GM23248 (cell line): ENCODE results near the gene ALDH1L1. TPM values are rescaled to one million over a fixed set of nuclear protein-coding genes. Genes with fewer than 3 reads are reported as not detected.
A peak's percentile ranks its signal among the peaks of the same experiment; 100 is the strongest.

Experiments
- DNase-seq: peaks from one replicate; pipeline ENCODE4 v3.0.0-alpha.2; 2015
- H2AFZ ChIP-seq: fragments of 200-600 bp; sonication (generic); 2 replicates; pipeline ENCODE4 v1.6.1; 2016; ENCODE audit warnings: antibody characterized with exemption
- H3F3A ChIP-seq: fragments of 200-600 bp; sonication (generic); 2 replicates; pipeline ENCODE4 v1.6.1; 2016; ENCODE audit warnings: mild to moderate bottlenecking, antibody characterized with exemption, mixed run types; ENCODE audit not compliant: insufficient read depth
- H3K27ac ChIP-seq: fragments of 200-600 bp; sonication (generic); 2 replicates; pipeline ENCODE4 v1.5.1; 2016; ENCODE audit warnings: mild to moderate bottlenecking
- H3K27me3 ChIP-seq: fragments of 200-600 bp; sonication (generic); replicated peaks from 2 replicates; pipeline ENCODE4 v1.6.1; 2016; ENCODE audit warnings: mild to moderate bottlenecking; ENCODE audit not compliant: insufficient read depth
- H3K36me3 ChIP-seq: fragments of 200-600 bp; sonication (generic); 2 replicates; pipeline ENCODE4 v1.6.1; 2016; ENCODE audit warnings: low read depth, mild to moderate bottlenecking
- H3K4me1 ChIP-seq: fragments of 200-600 bp; sonication (generic); 2 replicates; pipeline ENCODE4 v1.6.1; 2016; ENCODE audit warnings: mild to moderate bottlenecking; ENCODE audit not compliant: insufficient read depth
- H3K4me2 ChIP-seq: fragments of 200-600 bp; sonication (generic); one replicate; pipeline ENCODE4 v1.6.1; 2016; ENCODE audit warnings: mild to moderate bottlenecking; ENCODE audit not compliant: unreplicated experiment
- H3K4me3 ChIP-seq: fragments of 200-600 bp; sonication (generic); 2 replicates; pipeline ENCODE4 v1.5.1; 2016; ENCODE audit warnings: mild to moderate bottlenecking
- H3K79me2 ChIP-seq: fragments of 200-600 bp; sonication (generic); 2 replicates; pipeline ENCODE4 v1.6.1; 2016; ENCODE audit warnings: mild to moderate bottlenecking; ENCODE audit not compliant: insufficient read depth
- H3K9ac ChIP-seq: fragments of 200-600 bp; sonication (generic); 2 replicates; pipeline ENCODE4 v1.6.1; 2016; ENCODE audit warnings: mild to moderate bottlenecking
- H3K9me2 ChIP-seq: fragments of 200-600 bp; sonication (generic); 2 replicates; pipeline ENCODE4 v1.6.1; 2016; ENCODE audit warnings: mixed run types, mild to moderate bottlenecking, moderate library complexity; ENCODE audit not compliant: insufficient read depth
- H3K9me3 ChIP-seq: fragments of 200-600 bp; sonication (generic); one replicate; pipeline ENCODE4 v1.6.1; 2017; ENCODE audit warnings: low read depth
- H4K20me1 ChIP-seq: fragments of 200-600 bp; sonication (generic); 2 replicates; pipeline ENCODE4 v1.6.0; 2016; ENCODE audit not compliant: insufficient read depth
- EZH2 ChIP-seq: fragments of 200-600 bp; sonication (generic); IDR thresholded peaks from 2 replicates; pipeline ENCODE4 v1.6.1; 2018; ENCODE audit warnings: antibody characterized with exemption, mild to moderate bottlenecking; ENCODE audit not compliant: insufficient read depth, poor library complexity, severe bottlenecking
- EZH2phosphoT487 ChIP-seq: fragments of 200-600 bp; sonication (generic); IDR thresholded peaks from 2 replicates; pipeline ENCODE4 v1.6.1; 2018; ENCODE audit warnings: antibody characterized with exemption, moderate library complexity, mild to moderate bottlenecking, low read depth; ENCODE audit not compliant: insufficient read depth
- WGBS, 2 experiments: methylation state at CpG; one replicate each; pipeline ENCODE4 v1.1.6; 2015 to 2017; ENCODE audit warnings: low lambda C conversion rate in 2 of 2, low coverage in 1 of 2; ENCODE audit errors: missing lambda C conversion rate in 2 of 2; 5-methylcytosine and 5-hydroxymethylcytosine counted together
- in situ Hi-C: fragments of 300-500 bp; cut with MboI; formaldehyde crosslinking; loops from 2 replicates; pipeline ENCODE4 v1.15.0; 2020
- polyA plus RNA-seq: library from polyadenylated mRNA; unstranded; fragments of >200 nt; fragmentation: Nextera tagmentation; extraction: Ambion mirVana; gene quantifications from 2 replicates; pipeline ENCODE4 v1.2.1, GENCODE V29; 2016
- total RNA-seq: library from RNA; depleted of rRNA; stranded (reverse); fragments of >200 nt; shearing (Covaris generic); gene quantifications from 2 replicates; pipeline ENCODE4 v1.2.3, GENCODE V29; 2014

Gene ALDH1L1
- total and polyA plus RNA-seq, 2 experiments from 2014 or later: not detected

DNA sequence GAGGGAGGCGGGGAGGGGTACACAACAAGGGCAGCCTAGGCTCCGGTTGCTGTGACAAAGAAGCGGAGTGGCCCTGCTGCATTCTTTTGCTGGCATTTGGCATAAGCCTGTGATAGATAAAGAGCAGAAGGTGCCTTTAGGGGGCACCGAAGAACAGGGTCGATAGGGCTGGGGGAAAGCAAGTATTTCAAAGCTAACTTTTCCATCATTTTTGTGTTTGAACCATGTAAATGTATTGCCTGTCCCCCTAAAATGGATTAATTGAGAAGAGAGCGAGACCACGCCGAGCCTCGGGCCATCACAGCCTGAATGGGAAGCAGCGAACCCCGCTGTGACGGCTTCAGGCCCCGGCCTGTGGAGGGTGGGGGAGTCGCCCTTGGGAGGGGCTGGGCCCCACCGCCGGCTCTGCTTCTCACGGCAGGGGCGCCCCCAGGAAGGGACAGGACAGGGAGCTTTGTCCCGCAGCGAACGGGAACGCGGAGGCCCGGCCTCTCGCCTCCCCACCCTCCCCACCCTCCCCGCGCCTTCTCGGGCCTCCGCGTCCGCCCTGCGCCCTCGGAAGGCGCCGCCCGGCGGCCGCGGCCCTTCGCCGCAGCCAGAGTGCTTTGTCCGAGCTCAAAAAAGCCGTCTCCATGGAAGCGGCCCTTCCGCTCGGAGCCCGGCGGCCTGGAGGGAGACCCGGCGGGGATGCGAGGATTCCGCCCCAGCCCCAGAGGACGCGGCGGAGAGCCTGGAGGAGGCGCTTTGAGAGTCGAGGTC is 32.4 kb upstream of the ALDH1L1 start:
- Histone ChIP-seq H2AFZ (peak overlapping the region; percentile 86), H3K4me1 (peaks cover 19% of the 10 kb centered on the region), H4K20me1 (no peaks in the 10 kb centered on the region), H3K4me3 (peak overlapping the region; percentile 64), H3K27ac (no peak overlapping the region), H3K27me3 (no peaks in the 10 kb centered on the region), H3F3A (peaks cover 4% of the 10 kb centered on the region; the same call in 1 of the 2 replicates), H3K36me3 (no peaks in the 10 kb centered on the region), H3K4me2 (peak overlapping the region; percentile 63), H3K79me2 (no peaks in the 10 kb centered on the region), H3K9me3 (no peaks in the 10 kb centered on the region), H3K9me2 (no peaks in the 10 kb centered on the region), H3K9ac (peak overlapping the region; percentile 65)
- peak; percentile 75 for DNase-seq
- 4 to 10% methylated on average over 19 to 57 of the region's 57 CpGs for WGBS, 2 experiments
- in situ Hi-C loops: no loop called here
- TF ChIP-seq EZH2phosphoT487: no peak
- no peak for TF ChIP-seq EZH2

DNA sequence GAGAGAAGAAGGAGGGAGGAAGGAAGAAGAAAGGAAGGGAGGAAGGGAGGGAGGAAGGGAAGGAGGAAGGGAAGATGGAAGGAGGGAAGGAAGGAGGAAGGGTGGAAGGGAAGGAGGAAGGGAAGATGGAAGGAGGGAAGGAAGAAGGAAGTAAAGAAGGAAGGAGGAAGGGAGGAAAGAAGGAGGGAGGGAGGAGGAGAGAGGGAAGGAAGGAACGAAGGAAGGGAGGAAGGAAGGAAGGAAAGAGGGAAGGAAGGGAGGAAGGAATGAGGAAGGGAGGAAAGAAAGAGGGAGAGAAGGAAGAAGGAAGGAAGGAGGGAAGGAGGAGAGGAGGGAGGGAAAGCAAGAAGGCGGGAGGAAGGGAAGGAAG is 31.8 kb upstream of the ALDH1L1 start:
- TF ChIP-seq EZH2phosphoT487 (no peak), EZH2 (no peak)
- 72 to 75% methylated on average over 1 to 2 of the region's 2 CpGs for WGBS, 2 experiments
- Histone ChIP-seq H3K4me2 (peak overlapping the region; percentile 63), H3K9me3 (no peaks in the 10 kb centered on the region), H3K27ac (no peak overlapping the region), H3K27me3 (no peaks in the 10 kb centered on the region), H4K20me1 (no peaks in the 10 kb centered on the region), H3K4me3 (no peak overlapping the region), H3K36me3 (no peaks in the 10 kb centered on the region), H3K9me2 (no peaks in the 10 kb centered on the region), H3F3A (peaks cover 4% of the 10 kb centered on the region; the same call in 1 of the 2 replicates), H2AFZ (peak overlapping the region; percentile 86), H3K4me1 (peaks cover 18% of the 10 kb centered on the region), H3K79me2 (no peaks in the 10 kb centered on the region), H3K9ac (no peak overlapping the region)
- in situ Hi-C loops: no loop called here
- no peak for DNase-seq

DNA sequence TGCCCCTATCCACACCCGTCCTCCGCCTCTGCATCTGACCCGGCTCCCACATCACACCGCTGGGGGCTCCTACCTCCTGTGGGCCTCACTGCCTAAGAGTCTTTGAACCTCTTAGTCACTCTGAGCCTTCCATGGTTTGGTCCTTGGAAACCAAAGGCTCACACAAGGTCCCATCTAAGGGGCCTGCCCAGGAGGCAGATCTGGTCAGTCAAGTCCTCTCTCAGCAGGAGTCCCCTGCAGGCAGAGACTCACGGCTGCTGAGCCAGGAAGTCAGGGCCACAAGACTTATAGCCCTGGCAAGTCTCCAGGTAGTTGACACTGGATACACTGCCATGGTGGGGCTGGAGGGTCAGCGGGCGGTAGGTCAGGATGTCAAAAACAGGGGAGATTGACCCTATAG is 31.2 kb upstream of the ALDH1L1 start:
- WGBS, 2 experiments: 93 to 94% methylated on average over 7 of the region's 7 CpGs
- TF ChIP-seq EZH2phosphoT487 (no peak), EZH2 (no peak)
- Histone ChIP-seq H3K27me3 (no peaks in the 10 kb centered on the region), H3K4me2 (no peak overlapping the region), H3K36me3 (no peaks in the 10 kb centered on the region), H3K9ac (no peak overlapping the region), H3K4me1 (peaks cover 11% of the 10 kb centered on the region), H3K4me3 (no peak overlapping the region), H4K20me1 (no peaks in the 10 kb centered on the region), H3F3A (peaks cover 4% of the 10 kb centered on the region; the same call in 1 of the 2 replicates), H3K79me2 (no peaks in the 10 kb centered on the region), H3K27ac (no peak overlapping the region), H3K9me2 (no peaks in the 10 kb centered on the region), H2AFZ (no peak overlapping the region), H3K9me3 (no peaks in the 10 kb centered on the region)
- no peak for DNase-seq
- in situ Hi-C loops: no loop called here

DNA sequence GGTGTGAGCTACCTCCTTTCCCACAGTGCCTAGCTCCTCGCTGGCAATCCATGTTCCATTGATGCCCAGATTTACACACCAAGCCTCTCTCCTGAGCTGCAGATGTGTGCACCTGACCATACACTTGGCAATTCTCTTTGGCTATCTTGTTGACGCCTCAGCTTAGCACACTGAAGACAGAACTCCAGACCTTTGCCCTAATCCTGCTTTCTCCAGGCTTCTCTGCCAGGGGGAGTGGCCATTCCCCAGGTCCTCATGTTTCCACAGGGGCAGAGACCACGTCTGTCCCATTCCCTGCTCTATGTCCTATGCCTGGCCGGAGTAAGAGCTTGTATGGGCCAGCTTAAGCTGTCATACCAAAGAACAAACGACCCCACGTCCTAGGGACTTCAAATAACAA is 30.2 kb upstream of the ALDH1L1 start:
- TF ChIP-seq EZH2phosphoT487 (no peak), EZH2 (no peak)
- H3K4me1 ChIP-seq: 0 out of 2 replicates have a peak, but pooled peaks cover 1% of the 10 kb centered on the region
- no peak overlapping the region for H3K4me2 ChIP-seq
- H3K27ac ChIP-seq: no peak overlapping the region
- H3K9me3 ChIP-seq: no peaks in the 10 kb centered on the region
- no peaks in the 10 kb centered on the region for H3K9me2 ChIP-seq
- no peaks in the 10 kb centered on the region for H3F3A ChIP-seq
- DNase-seq: no peak
- H3K36me3 ChIP-seq: no peaks in the 10 kb centered on the region
- no peaks in the 10 kb centered on the region for H4K20me1 ChIP-seq
- H3K79me2 ChIP-seq: no peaks in the 10 kb centered on the region
- H3K9ac ChIP-seq: no peak overlapping the region
- in situ Hi-C loops: no loop called here
- H2AFZ ChIP-seq: no peak overlapping the region
- no peak overlapping the region for H3K4me3 ChIP-seq
- H3K27me3 ChIP-seq: no peaks in the 10 kb centered on the region
- WGBS, 2 experiments: 81 to 86% methylated on average over 6 of the region's 6 CpGs
